ENCODE measurements around the gene RPL19.

The RPL19 gene

GRCh38 chr17:39164675-39165143 is 35.4 kb upstream of the RPL19 start:
- no peak overlapping the region for H3K9ac ChIP-seq
- peak overlapping the region; percentile 32 for H3K4me3 ChIP-seq (ENCODE audit: low read depth, low read length)
- H3K9me3 ChIP-seq (ENCODE audit: control insufficient read depth, low read length): no peaks in the 10 kb centered on the region
- H3K27me3 ChIP-seq (ENCODE audit: control insufficient read depth, insufficient read depth, low read length): no peaks in the 10 kb centered on the region
- no peaks in the 10 kb centered on the region for H3K79me2 ChIP-seq
- peak overlapping the region; percentile 74 for H2AFZ ChIP-seq
- H3K27ac ChIP-seq: no peak overlapping the region
- H3K4me1 ChIP-seq: no peaks in the 10 kb centered on the region
- peak overlapping the region; percentile 56 for H3K4me2 ChIP-seq (ENCODE audit: low read length)
- peak; percentile 84 for TF ChIP-seq CTCF (IDR thresholded peaks at IDR 0.05)
- H3K36me3 ChIP-seq (ENCODE audit: control insufficient read depth, insufficient read depth, low read length): no peaks in the 10 kb centered on the region

- no peak overlapping the region for H3K9ac ChIP-seq
- H3K9me3 ChIP-seq (ENCODE audit: control insufficient read depth, low read length): no peaks in the 10 kb centered on the region
- TF ChIP-seq CTCF (IDR thresholded peaks at IDR 0.05): no peak
- peak overlapping the region; percentile 74 for H2AFZ ChIP-seq
- H3K27me3 ChIP-seq (ENCODE audit: control insufficient read depth, insufficient read depth, low read length): no peaks in the 10 kb centered on the region
- H3K4me2 ChIP-seq (ENCODE audit: low read length): peak overlapping the region; percentile 56
- H3K4me3 ChIP-seq (ENCODE audit: low read depth, low read length): peak overlapping the region; percentile 32
- no peaks in the 10 kb centered on the region for H3K4me1 ChIP-seq
- H3K79me2 ChIP-seq: no peaks in the 10 kb centered on the region
- no peaks in the 10 kb centered on the region for H3K36me3 ChIP-seq (ENCODE audit: control insufficient read depth, insufficient read depth, low read length)
- H3K27ac ChIP-seq: no peak overlapping the region
Measured at GRCh38 chr17:39165178-39165840, 34.8 kb upstream of the RPL19 start.

GRCh38 chr17:39165841-39166349 is 34.2 kb upstream of the RPL19 start, which contains the start of gene ARL5C:
TSS of gene ARL5C (minus strand) at chr17:39166161. CDS start at chr17:39165760, 401 bp downstream.
- H3K27ac ChIP-seq: no peak within 1 kb of the TSS
- peak within 1 kb of the TSS; percentile 32 for H3K4me3 ChIP-seq (ENCODE audit: low read depth, low read length)
- peak within 1 kb of the TSS; percentile 56 for H3K4me2 ChIP-seq (ENCODE audit: low read length)
- no peak within 1 kb of the TSS for H3K9ac ChIP-seq
- H3K79me2 ChIP-seq: no peaks in the 10 kb centered on the region
- H3K36me3 ChIP-seq (ENCODE audit: control insufficient read depth, insufficient read depth, low read length): no peaks in the 10 kb centered on the region
- no peak for TF ChIP-seq CTCF (IDR thresholded peaks at IDR 0.05)
- no peaks in the 10 kb centered on the region for H3K9me3 ChIP-seq (ENCODE audit: control insufficient read depth, low read length)
- H3K4me1 ChIP-seq: no peaks in the 10 kb centered on the region
- peak within 1 kb of the TSS; percentile 74 for H2AFZ ChIP-seq
- H3K27me3 ChIP-seq (ENCODE audit: control insufficient read depth, insufficient read depth, low read length): no peaks in the 10 kb centered on the region

GRCh38 chr17:39166437-39167335 is 33.4 kb upstream of the RPL19 start:
- TF ChIP-seq CTCF (IDR thresholded peaks at IDR 0.05): no peak
- Histone ChIP-seq H3K36me3 (ENCODE audit: control insufficient read depth, insufficient read depth, low read length) (no peaks in the 10 kb centered on the region), H3K4me3 (ENCODE audit: low read depth, low read length) (no peak overlapping the region), H3K79me2 (no peaks in the 10 kb centered on the region), H3K4me1 (no peaks in the 10 kb centered on the region), H3K27me3 (ENCODE audit: control insufficient read depth, insufficient read depth, low read length) (no peaks in the 10 kb centered on the region), H3K9ac (no peak overlapping the region), H3K4me2 (ENCODE audit: low read length) (no peak overlapping the region), H3K9me3 (ENCODE audit: control insufficient read depth, low read length) (no peaks in the 10 kb centered on the region), H2AFZ (no peak overlapping the region), H3K27ac (no peak overlapping the region)
